ENCODE data around the gene RPE65.

DNA sequence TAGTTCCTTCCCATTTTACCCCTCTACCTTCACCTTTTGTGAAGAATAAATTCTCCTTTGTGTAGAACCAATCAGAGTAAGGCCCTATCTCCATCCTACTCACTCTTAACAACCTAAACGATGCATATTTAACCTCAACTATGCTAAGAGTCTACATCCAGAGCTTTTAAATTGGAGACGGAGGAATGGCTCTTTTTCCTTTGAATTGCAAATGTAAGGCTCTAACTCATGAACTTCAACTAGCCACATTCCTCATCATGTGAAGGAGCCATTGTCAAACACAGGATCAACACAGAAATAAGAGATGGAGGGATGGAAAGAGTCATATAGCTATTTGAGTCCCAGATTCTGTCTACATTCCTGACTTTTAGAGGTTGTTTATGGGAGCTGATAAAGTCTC lies 28.9 kb upstream of the RPE65 start:
- TF ChIP-seq, protein P1, sequence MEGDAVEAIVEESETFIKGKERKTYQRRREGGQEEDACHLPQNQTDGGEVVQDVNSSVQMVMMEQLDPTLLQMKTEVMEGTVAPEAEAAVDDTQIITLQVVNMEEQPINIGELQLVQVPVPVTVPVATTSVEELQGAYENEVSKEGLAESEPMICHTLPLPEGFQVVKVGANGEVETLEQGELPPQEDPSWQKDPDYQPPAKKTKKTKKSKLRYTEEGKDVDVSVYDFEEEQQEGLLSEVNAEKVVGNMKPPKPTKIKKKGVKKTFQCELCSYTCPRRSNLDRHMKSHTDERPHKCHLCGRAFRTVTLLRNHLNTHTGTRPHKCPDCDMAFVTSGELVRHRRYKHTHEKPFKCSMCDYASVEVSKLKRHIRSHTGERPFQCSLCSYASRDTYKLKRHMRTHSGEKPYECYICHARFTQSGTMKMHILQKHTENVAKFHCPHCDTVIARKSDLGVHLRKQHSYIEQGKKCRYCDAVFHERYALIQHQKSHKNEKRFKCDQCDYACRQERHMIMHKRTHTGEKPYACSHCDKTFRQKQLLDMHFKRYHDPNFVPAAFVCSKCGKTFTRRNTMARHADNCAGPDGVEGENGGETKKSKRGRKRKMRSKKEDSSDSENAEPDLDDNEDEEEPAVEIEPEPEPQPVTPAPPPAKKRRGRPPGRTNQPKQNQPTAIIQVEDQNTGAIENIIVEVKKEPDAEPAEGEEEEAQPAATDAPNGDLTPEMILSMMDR (IDR thresholded peaks at IDR 0.05; ENCODE audit: low read depth, low read length): no peak
- TF ChIP-seq POLR2A (IDR thresholded peaks at IDR 0.05; ENCODE audit: extremely low read depth, insufficient read length): no peak

All from NB4 (cell line).